Activated effector memory CD4-positive, alpha-beta T cell treated with anti-CD3 and anti-CD28 coated beads, Interleukin-2, amount 50 U/mL, for 16 hours (primary cell): ENCODE measurements around the gene TFCP2.
"Not testable (repeated sequence)": the region's sequence is repeated elsewhere in the genome, so short reads cannot be mapped to it uniquely, and the experiment has no call there.

ENCODE experiments used
- DNase-seq: peaks from one replicate; pipeline ENCODE4 v3.0.0-alpha.2; 2020

Gene TFCP2

GRCh38 chr12:51172515-51173431 lies at the start of gene TFCP2:
Gene TFCP2, minus strand, starts transcription at chr12:51173135. Its CDS starts 713 bp downstream, at chr12:51172422.
- peak; percentile 98 for DNase-seq

GRCh38 chr12:51222461-51222860 lies 49.5 kb upstream of the TFCP2 start:
- no peak for DNase-seq

GRCh38 chr12:51219857-51220256 lies 46.9 kb upstream of the TFCP2 start:
- DNase-seq = not testable (repeated sequence)

- no peak for DNase-seq
Measured at GRCh38 chr12:51219322-51219721, 46.4 kb upstream of the TFCP2 start.

- peak; percentile 57 for DNase-seq
Measured at GRCh38 chr12:51218607-51219161, 45.7 kb upstream of the TFCP2 start.

GRCh38 chr12:51217968-51218606 lies 45.2 kb upstream of the TFCP2 start, which contains the start of gene POU6F1:
Gene POU6F1, minus strand, starts transcription at chr12:51218062. Its CDS starts 11,226 bp downstream, at chr12:51206836.
- peak; percentile 88 for DNase-seq

GRCh38 chr12:51217133-51217967 lies 44.4 kb upstream of the TFCP2 start:
- peak; percentile 82 for DNase-seq

GRCh38 chr12:51216642-51217041 lies 43.7 kb upstream of the TFCP2 start:
- DNase-seq = no peak

- no peak for DNase-seq
Measured at GRCh38 chr12:51214895-51215294, 42.0 kb upstream of the TFCP2 start.

GRCh38 chr12:51210690-51211395 lies 37.9 kb upstream of the TFCP2 start:
- DNase-seq = no peak

GRCh38 chr12:51209259-51209658 lies 36.3 kb upstream of the TFCP2 start:
- no peak for DNase-seq

GRCh38 chr12:51208016-51208660 lies 35.2 kb upstream of the TFCP2 start:
- no peak for DNase-seq

GRCh38 chr12:51205350-51205749 lies 32.4 kb upstream of the TFCP2 start:
- no peak for DNase-seq

GRCh38 chr12:51202718-51203117 lies 29.8 kb upstream of the TFCP2 start:
- DNase-seq = no peak

- DNase-seq = no peak
Measured at GRCh38 chr12:51200806-51201205, 27.9 kb upstream of the TFCP2 start.

- DNase-seq = no peak
Measured at GRCh38 chr12:51200156-51200555, 27.2 kb upstream of the TFCP2 start.

- no peak for DNase-seq
Measured at GRCh38 chr12:51199366-51199945, 26.5 kb upstream of the TFCP2 start.

GRCh38 chr12:51198568-51199365 lies 25.8 kb upstream of the TFCP2 start:
- no peak for DNase-seq

- no peak for DNase-seq
Measured at GRCh38 chr12:51197736-51198567, 25.0 kb upstream of the TFCP2 start.
